ENCODE data around the gene ADAMTS2. TPM values are rescaled to one million over a fixed set of nuclear protein-coding genes. Genes with fewer than 3 reads are reported as not detected.

The ADAMTS2 gene
- total and polyA plus RNA-seq, 4 experiments from 2014 or later: 0.07 TPM; not detected in 3

GRCh38 chr5:179203248-179203647 is 142.0 kb downstream of the ADAMTS2 start:
- no peak for DNase-seq
- no peaks in the 10 kb centered on the region for H3K9me3 Mint-ChIP-seq
- no peak overlapping the region for H3K4me3 Mint-ChIP-seq
- Histone ChIP-seq H3K27ac (ENCODE audit: low read depth, low read length) (no peak overlapping the region), H3K4me3 (ENCODE audit: low read length in 2 of 2) (no peak overlapping the region), H3K9me3 (ENCODE audit: control insufficient read depth in 1 of 2, low read length in 2 of 2) (no peaks in the 10 kb centered on the region), H3K36me3 (ENCODE audit: insufficient read depth, low read length) (no peaks in the 10 kb centered on the region), H3K4me1 (ENCODE audit: insufficient read depth, low read length) (no peaks in the 10 kb centered on the region), H3K27me3 (ENCODE audit: insufficient read depth, low read length) (no peaks in the 10 kb centered on the region)
- ChIA-PET POLR2A (ENCODE audit: partially characterized antibody) (no interaction called here), CTCF (ENCODE audit: partially characterized antibody) (no interaction called here)
- no peaks in the 10 kb centered on the region for H3K4me1 Mint-ChIP-seq
- H3K27ac Mint-ChIP-seq: no peak overlapping the region
- intact Hi-C loops (cut with micrococcal nuclease): no loop called here
- no peaks in the 10 kb centered on the region for H3K27me3 Mint-ChIP-seq
- no peaks in the 10 kb centered on the region for H3K36me3 Mint-ChIP-seq

DNA sequence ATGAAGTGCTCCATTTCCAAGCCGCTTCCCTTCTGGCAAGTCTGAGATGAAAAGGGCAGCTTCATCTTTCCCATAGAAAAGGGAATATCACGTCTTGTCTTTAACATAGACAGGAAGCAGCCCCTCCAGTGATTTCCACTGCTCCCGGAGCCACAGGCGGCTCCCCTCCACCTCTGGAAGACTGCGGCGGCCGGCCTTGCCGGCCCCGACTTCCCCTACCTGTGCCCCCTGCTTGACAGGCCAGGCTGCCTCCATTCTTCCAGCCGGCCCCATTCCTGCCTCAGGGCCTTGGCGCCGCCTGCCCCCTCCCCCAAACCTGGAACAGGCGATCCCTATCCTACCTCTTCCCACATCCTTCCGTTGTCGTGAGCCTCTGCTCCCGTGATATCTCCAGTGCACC is 143.3 kb downstream of the ADAMTS2 start:
- H3K36me3 ChIP-seq (ENCODE audit: insufficient read depth, low read length): no peaks in the 10 kb centered on the region
- DNase-seq: no peak
- H3K27ac ChIP-seq (ENCODE audit: low read depth, low read length): no peak overlapping the region
- Mint-ChIP-seq H3K27me3 (no peaks in the 10 kb centered on the region), H3K9me3 (no peaks in the 10 kb centered on the region), H3K4me1 (no peaks in the 10 kb centered on the region), H3K36me3 (no peaks in the 10 kb centered on the region), H3K27ac (peak overlapping the region in 1 of 7 donors; percentile 22), H3K4me3 (no peak overlapping the region)
- no peak overlapping the region for H3K4me3 ChIP-seq (ENCODE audit: low read length in 2 of 2)
- no peaks in the 10 kb centered on the region for H3K27me3 ChIP-seq (ENCODE audit: insufficient read depth, low read length)
- POLR2A ChIA-PET (ENCODE audit: partially characterized antibody): no interaction called here
- H3K9me3 ChIP-seq (ENCODE audit: control insufficient read depth in 1 of 2, low read length in 2 of 2): no peaks in the 10 kb centered on the region
- intact Hi-C loops (cut with micrococcal nuclease): no loop called here
- no peaks in the 10 kb centered on the region for H3K4me1 ChIP-seq (ENCODE audit: insufficient read depth, low read length)
- CTCF ChIA-PET (ENCODE audit: partially characterized antibody): no interaction called here

- no peak for DNase-seq
- Mint-ChIP-seq H3K9me3 (no peaks in the 10 kb centered on the region), H3K27ac (no peak overlapping the region), H3K4me3 (no peak overlapping the region), H3K4me1 (no peaks in the 10 kb centered on the region), H3K27me3 (no peaks in the 10 kb centered on the region), H3K36me3 (no peaks in the 10 kb centered on the region)
- Histone ChIP-seq H3K27me3 (ENCODE audit: insufficient read depth, low read length) (no peaks in the 10 kb centered on the region), H3K9me3 (ENCODE audit: control insufficient read depth in 1 of 2, low read length in 2 of 2) (no peaks in the 10 kb centered on the region), H3K36me3 (ENCODE audit: insufficient read depth, low read length) (no peaks in the 10 kb centered on the region), H3K4me3 (ENCODE audit: low read length in 2 of 2) (no peak overlapping the region), H3K4me1 (ENCODE audit: insufficient read depth, low read length) (no peaks in the 10 kb centered on the region), H3K27ac (ENCODE audit: low read depth, low read length) (no peak overlapping the region)
- POLR2A ChIA-PET (ENCODE audit: partially characterized antibody): no interaction called here
- intact Hi-C loops (cut with micrococcal nuclease): no loop called here
- CTCF ChIA-PET (ENCODE audit: partially characterized antibody): no interaction called here
These were observed 146.0 kb downstream of the ADAMTS2 start for GRCh38 chr5:179199246-179199645.

DNA sequence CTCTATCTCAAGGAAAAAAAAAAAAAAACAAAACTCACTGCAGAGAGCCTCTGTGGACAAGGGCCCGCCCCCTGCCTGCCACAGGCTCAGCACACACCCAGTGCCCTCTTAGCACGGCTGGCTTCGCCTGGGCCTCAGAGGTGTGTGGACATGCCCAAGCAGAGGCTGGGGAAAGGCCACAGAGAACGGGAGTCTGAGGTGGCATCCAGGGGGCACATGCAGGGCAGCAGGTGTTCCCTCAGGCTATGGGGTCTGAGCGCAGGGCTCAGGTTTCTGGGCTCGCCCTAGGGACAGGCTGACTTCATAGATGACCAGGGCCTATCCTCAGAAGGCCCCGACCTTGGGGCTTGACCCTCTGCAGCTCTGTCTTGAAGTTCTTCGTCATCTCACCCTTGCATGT is 146.4 kb downstream of the ADAMTS2 start:
- Mint-ChIP-seq H3K9me3 (no peaks in the 10 kb centered on the region), H3K27me3 (no peaks in the 10 kb centered on the region), H3K4me3 (no peak overlapping the region), H3K36me3 (no peaks in the 10 kb centered on the region), H3K27ac (no peak overlapping the region), H3K4me1 (no peaks in the 10 kb centered on the region)
- no peak for DNase-seq
- POLR2A ChIA-PET (ENCODE audit: partially characterized antibody): no interaction called here
- H3K9me3 ChIP-seq (ENCODE audit: control insufficient read depth in 1 of 2, low read length in 2 of 2): no peaks in the 10 kb centered on the region
- no peaks in the 10 kb centered on the region for H3K4me1 ChIP-seq (ENCODE audit: insufficient read depth, low read length)
- no peak overlapping the region for H3K27ac ChIP-seq (ENCODE audit: low read depth, low read length)
- H3K36me3 ChIP-seq (ENCODE audit: insufficient read depth, low read length): no peaks in the 10 kb centered on the region
- intact Hi-C loops (cut with micrococcal nuclease): no loop called here
- no peak overlapping the region for H3K4me3 ChIP-seq (ENCODE audit: low read length in 2 of 2)
- no peaks in the 10 kb centered on the region for H3K27me3 ChIP-seq (ENCODE audit: insufficient read depth, low read length)
- CTCF ChIA-PET (ENCODE audit: partially characterized antibody): no interaction called here

GRCh38 chr5:179196405-179197079 is 148.7 kb downstream of the ADAMTS2 start:
- DNase-seq: no peak
- Mint-ChIP-seq H3K9me3 (no peaks in the 10 kb centered on the region), H3K4me3 (no peak overlapping the region), H3K36me3 (no peaks in the 10 kb centered on the region), H3K4me1 (no peaks in the 10 kb centered on the region), H3K27ac (no peak overlapping the region), H3K27me3 (no peaks in the 10 kb centered on the region)
- POLR2A ChIA-PET (ENCODE audit: partially characterized antibody): no interaction called here
- Histone ChIP-seq H3K27ac (ENCODE audit: low read depth, low read length) (no peak overlapping the region), H3K4me3 (ENCODE audit: low read length in 2 of 2) (no peak overlapping the region), H3K36me3 (ENCODE audit: insufficient read depth, low read length) (no peaks in the 10 kb centered on the region), H3K27me3 (ENCODE audit: insufficient read depth, low read length) (no peaks in the 10 kb centered on the region), H3K4me1 (ENCODE audit: insufficient read depth, low read length) (no peaks in the 10 kb centered on the region), H3K9me3 (ENCODE audit: control insufficient read depth in 1 of 2, low read length in 2 of 2) (no peaks in the 10 kb centered on the region)
- CTCF ChIA-PET (ENCODE audit: partially characterized antibody): no interaction called here
- intact Hi-C loops (cut with micrococcal nuclease): no loop called here

GRCh38 chr5:179195561-179196404 is 149.5 kb downstream of the ADAMTS2 start:
- no peaks in the 10 kb centered on the region for H3K36me3 Mint-ChIP-seq
- H3K27me3 Mint-ChIP-seq: no peaks in the 10 kb centered on the region
- no peak overlapping the region for H3K27ac Mint-ChIP-seq
- Histone ChIP-seq H3K4me3 (ENCODE audit: low read length in 2 of 2) (no peak overlapping the region), H3K27ac (ENCODE audit: low read depth, low read length) (no peak overlapping the region), H3K9me3 (ENCODE audit: control insufficient read depth in 1 of 2, low read length in 2 of 2) (no peaks in the 10 kb centered on the region), H3K4me1 (ENCODE audit: insufficient read depth, low read length) (no peaks in the 10 kb centered on the region), H3K36me3 (ENCODE audit: insufficient read depth, low read length) (no peaks in the 10 kb centered on the region), H3K27me3 (ENCODE audit: insufficient read depth, low read length) (no peaks in the 10 kb centered on the region)
- intact Hi-C loops (cut with micrococcal nuclease): no loop called here
- H3K9me3 Mint-ChIP-seq: no peaks in the 10 kb centered on the region
- no peak overlapping the region for H3K4me3 Mint-ChIP-seq
- no peaks in the 10 kb centered on the region for H3K4me1 Mint-ChIP-seq
- no peak for DNase-seq
- CTCF ChIA-PET (ENCODE audit: partially characterized antibody): no interaction called here
- POLR2A ChIA-PET (ENCODE audit: partially characterized antibody): no interaction called here

GRCh38 chr5:179194941-179195381 is 150.3 kb downstream of the ADAMTS2 start:
- no peak overlapping the region for H3K4me3 ChIP-seq (ENCODE audit: low read length in 2 of 2)
- intact Hi-C loops (cut with micrococcal nuclease): no loop called here
- no peak overlapping the region for H3K27ac ChIP-seq (ENCODE audit: low read depth, low read length)
- H3K36me3 Mint-ChIP-seq: no peaks in the 10 kb centered on the region
- ChIA-PET CTCF (ENCODE audit: partially characterized antibody) (no interaction called here), POLR2A (ENCODE audit: partially characterized antibody) (no interaction called here)
- H3K4me1 ChIP-seq (ENCODE audit: insufficient read depth, low read length): no peaks in the 10 kb centered on the region
- DNase-seq: no peak
- H3K9me3 ChIP-seq (ENCODE audit: control insufficient read depth in 1 of 2, low read length in 2 of 2): no peaks in the 10 kb centered on the region
- H3K36me3 ChIP-seq (ENCODE audit: insufficient read depth, low read length): no peaks in the 10 kb centered on the region
- no peak overlapping the region for H3K27ac Mint-ChIP-seq
- H3K4me1 Mint-ChIP-seq: no peaks in the 10 kb centered on the region
- H3K27me3 ChIP-seq (ENCODE audit: insufficient read depth, low read length): no peaks in the 10 kb centered on the region
- no peaks in the 10 kb centered on the region for H3K9me3 Mint-ChIP-seq
- no peaks in the 10 kb centered on the region for H3K27me3 Mint-ChIP-seq
- H3K4me3 Mint-ChIP-seq: no peak overlapping the region

Measured in CD4-positive, alpha-beta memory T cell (primary cell).